IMR-90 (cell line): ENCODE results near the gene ADIG. TPM values are rescaled to one million over a fixed set of nuclear protein-coding genes. Genes with fewer than 3 reads are reported as not detected.

Experiments
- ATAC-seq: fragments of 200-7000 bp; cut with Tn5 transposase; 2 replicates; pipeline ENCODE4 v1.9.1; 2020; ENCODE audit warnings: low read depth, mild to moderate bottlenecking, moderate library complexity
- BruUV-seq: library from RNA; stranded (reverse); fragments of 400-500 nt; replicated peaks from 2 replicates; lab custom pipeline; 2021; lab: Mats Ljungman, UMichigan
- CTCF ChIA-PET: fragments of 300-600 bp; formaldehyde crosslinking; extraction: SDS; loops from one replicate; lab custom pipeline; 2021; ENCODE audit warnings: antibody characterized with exemption; lab: Yijun Ruan, JAX
- POLR2A ChIA-PET: fragments of 300-600 bp; sonication (Branson Sonifier 250); formaldehyde crosslinking; loops from one replicate; lab custom pipeline; 2022; ENCODE audit warnings: antibody characterized with exemption; ENCODE audit not compliant: unreplicated experiment; lab: Charles Lee
- DNase-seq: peaks from one replicate; pipeline ENCODE4 v3.0.0; 2013
- H2AFZ ChIP-seq: replicated peaks from 2 replicates; pipeline ENCODE3; 2013; ENCODE audit warnings: low read length, mild to moderate bottlenecking; ENCODE audit not compliant: poor library complexity
- H2AK5ac ChIP-seq: 2 replicates; pipeline ENCODE4 v1.6.1; 2013; ENCODE audit warnings: low read depth, low read length, inconsistent platforms
- H2AK9ac ChIP-seq: replicated peaks from 2 replicates; pipeline ENCODE3; 2013; ENCODE audit warnings: mild to moderate bottlenecking, low read depth, low read length, moderate library complexity; ENCODE audit not compliant: poor library complexity
- H2BK120ac ChIP-seq: 2 replicates; pipeline ENCODE4 v1.6.1; 2013; ENCODE audit warnings: low read depth, low read length, inconsistent platforms
- H2BK15ac ChIP-seq: 3 replicates; pipeline ENCODE4 v1.6.1; 2013; ENCODE audit warnings: low read depth, low read length, inconsistent platforms
- H2BK20ac ChIP-seq: 2 replicates; pipeline ENCODE4 v1.6.1; 2013; ENCODE audit warnings: low read depth, mild to moderate bottlenecking, inconsistent platforms, low read length, moderate library complexity
- H2BK5ac ChIP-seq: 2 replicates; pipeline ENCODE4 v1.6.1; 2013; ENCODE audit warnings: mild to moderate bottlenecking, low read depth, low read length, inconsistent platforms; ENCODE audit not compliant: poor library complexity, severe bottlenecking
- H3K14ac ChIP-seq: replicated peaks from 2 replicates; pipeline ENCODE4 v1.6.1; 2013; ENCODE audit warnings: low read depth, low read length, inconsistent platforms
- H3K18ac ChIP-seq: 2 replicates; pipeline ENCODE4 v1.6.1; 2013; ENCODE audit warnings: low read depth, low read length, control low read depth
- H3K23ac ChIP-seq: 2 replicates; pipeline ENCODE4 v1.6.1; 2013; ENCODE audit warnings: low read depth, low read length, inconsistent platforms
- H3K27ac ChIP-seq: 2 replicates; pipeline ENCODE4 v1.5.1; 2013; ENCODE audit warnings: mild to moderate bottlenecking, control low read depth, low read length; ENCODE audit not compliant: insufficient read depth
- H3K27me3 ChIP-seq: 2 replicates; pipeline ENCODE4 v1.6.1; 2013; ENCODE audit warnings: low read length; ENCODE audit not compliant: control insufficient read depth, insufficient read depth
- H3K36me3 ChIP-seq: 2 replicates; pipeline ENCODE4 v1.6.1; 2013; ENCODE audit warnings: low read length, mixed read lengths; ENCODE audit not compliant: control insufficient read depth, insufficient read depth
- H3K4ac ChIP-seq: 2 replicates; pipeline ENCODE4 v1.6.1; 2013; ENCODE audit warnings: low read depth, low read length, inconsistent platforms
- H3K4me1 ChIP-seq: 2 replicates; pipeline ENCODE4 v1.6.1; 2013; ENCODE audit warnings: low read length, mixed read lengths; ENCODE audit not compliant: control insufficient read depth, insufficient read depth
- H3K4me2 ChIP-seq: 2 replicates; pipeline ENCODE4 v1.6.1; 2013; ENCODE audit warnings: low read depth, mild to moderate bottlenecking, control low read depth, low read length, moderate library complexity
- H3K4me3 ChIP-seq: 2 replicates; pipeline ENCODE4 v1.5.1; 2013; ENCODE audit warnings: low read depth, mild to moderate bottlenecking, control low read depth, low read length, moderate library complexity; ENCODE audit not compliant: insufficient read depth
- H3K56ac ChIP-seq: 2 replicates; pipeline ENCODE4 v1.6.1; 2013; ENCODE audit warnings: low read length, inconsistent platforms; ENCODE audit not compliant: insufficient read depth; ENCODE audit errors: extremely low read depth
- H3K79me1 ChIP-seq, 2 experiments: 2 replicates each; pipeline ENCODE4 v1.6.1; 2013; ENCODE audit warnings: low read length in 2 of 2, inconsistent platforms in 1 of 2, low read depth in 1 of 2
- H3K9ac ChIP-seq: 2 replicates; pipeline ENCODE4 v1.6.1; 2013; ENCODE audit warnings: low read depth, low read length, control low read depth
- H3K9me1 ChIP-seq: 2 replicates; pipeline ENCODE4 v1.6.1; 2013; ENCODE audit warnings: low read length, inconsistent platforms; ENCODE audit not compliant: insufficient read depth
- H3K9me3 ChIP-seq: 2 replicates; pipeline ENCODE4 v1.6.1; 2013; ENCODE audit warnings: low read length; ENCODE audit not compliant: control insufficient read depth, insufficient read depth
- H4K20me1 ChIP-seq: 2 replicates; pipeline ENCODE4 v1.6.1; 2013; ENCODE audit warnings: low read length, inconsistent platforms; ENCODE audit not compliant: insufficient read depth
- H4K5ac ChIP-seq: 2 replicates; pipeline ENCODE4 v1.6.1; 2013; ENCODE audit warnings: mild to moderate bottlenecking, low read depth, low read length, control low read depth
- H4K8ac ChIP-seq, 2 experiments: 2 replicates each; pipeline ENCODE4 v1.6.1; 2013; ENCODE audit warnings: low read depth in 2 of 2, low read length in 2 of 2, control low read depth in 1 of 2, inconsistent platforms in 1 of 2
- H4K91ac ChIP-seq: 2 replicates; pipeline ENCODE4 v1.6.1; 2013; ENCODE audit warnings: low read depth, low read length, inconsistent platforms; ENCODE audit not compliant: insufficient read depth
- BHLHE40 ChIP-seq: fragments of 150-350 bp; IDR thresholded peaks from 2 replicates; pipeline ENCODE4 v1.6.1; 2016; ENCODE audit warnings: mild to moderate bottlenecking, low read depth, low read length
- CEBPB ChIP-seq: IDR thresholded peaks from 2 replicates; pipeline ENCODE4 v1.6.1; 2012; ENCODE audit warnings: low read depth, low read length, improper control_type of control experiment
- CHD1 ChIP-seq: IDR thresholded peaks from 2 replicates; pipeline ENCODE4 v1.6.1; 2012; ENCODE audit warnings: low read depth, low read length, improper control_type of control experiment
- CTCF ChIP-seq: conservative IDR thresholded peaks from 2 replicates; pipeline ENCODE4 v1.5.1; 2012; ENCODE audit warnings: mild to moderate bottlenecking, low read depth, low read length, improper control_type of control experiment
- ELK1 ChIP-seq: fragments of 150-350 bp; IDR thresholded peaks from 2 replicates; pipeline ENCODE4 v1.6.1; 2016; ENCODE audit warnings: low read depth, mild to moderate bottlenecking, low read length, moderate library complexity, borderline replicate concordance
- FOS ChIP-seq: fragments of 150-350 bp; IDR thresholded peaks from 2 replicates; pipeline ENCODE4 v1.6.1; 2016; ENCODE audit warnings: low read depth, low read length
- MAFK ChIP-seq: IDR thresholded peaks from 2 replicates; pipeline ENCODE4 v1.6.1; 2012; ENCODE audit warnings: low read depth, low read length, improper control_type of control experiment
- MAZ ChIP-seq: IDR thresholded peaks from 2 replicates; pipeline ENCODE4 v1.6.1; 2012; ENCODE audit warnings: low read depth, mild to moderate bottlenecking, low read length, improper control_type of control experiment, moderate library complexity, borderline replicate concordance
- MXI1 ChIP-seq: IDR thresholded peaks from 2 replicates; pipeline ENCODE4 v1.6.1; 2012; ENCODE audit warnings: low read depth, mild to moderate bottlenecking, low read length, moderate library complexity, borderline replicate concordance
- NFE2L2 ChIP-seq: fragments of 150-350 bp; IDR thresholded peaks from 2 replicates; pipeline ENCODE4 v1.6.1; 2016; ENCODE audit warnings: low read depth, mild to moderate bottlenecking, low read length
- POLR2A ChIP-seq: IDR thresholded peaks from 2 replicates; pipeline ENCODE4 v1.6.1; 2012; ENCODE audit warnings: mild to moderate bottlenecking, low read depth, low read length
- RAD21 ChIP-seq: IDR thresholded peaks from 2 replicates; pipeline ENCODE4 v1.6.1; 2012; ENCODE audit warnings: low read length, improper control_type of control experiment
- RCOR1 ChIP-seq: IDR thresholded peaks from 2 replicates; pipeline ENCODE4 v1.6.1; 2012; ENCODE audit warnings: mild to moderate bottlenecking, low read length, improper control_type of control experiment; ENCODE audit not compliant: insufficient replicate concordance
- RFX5 ChIP-seq: IDR thresholded peaks from 2 replicates; pipeline ENCODE4 v1.8.0; 2012; ENCODE audit warnings: low read depth, mild to moderate bottlenecking, low read length, moderate library complexity
- SMC3 ChIP-seq: fragments of 150-350 bp; IDR thresholded peaks from 2 replicates; pipeline ENCODE4 v1.6.1; 2016; ENCODE audit warnings: low read depth, mild to moderate bottlenecking, antibody characterized with exemption, low read length, moderate library complexity
- USF2 ChIP-seq: fragments of 150-350 bp; IDR thresholded peaks from 2 replicates; pipeline ENCODE4 v1.6.1; 2017; ENCODE audit warnings: mild to moderate bottlenecking, antibody characterized with exemption, low read length, low read depth
- WGBS, 2 experiments: methylation state at CpG; one replicate each; pipeline versions ENCODE4 v1.1.5 to v1.1.7; 2013; ENCODE audit warnings: missing lambda C conversion rate in 2 of 2; ENCODE audit not compliant: insufficient read length in 1 of 2; ENCODE audit errors: extremely low coverage in 2 of 2; 5-methylcytosine and 5-hydroxymethylcytosine counted together
- dilution Hi-C: fragments of 300-500 bp; cut with HindIII; formaldehyde crosslinking; loops from one replicate; pipeline ENCODE4 v1.14.3; 2018; ENCODE audit warnings: low sequenced_read_pairs; ENCODE audit not compliant: unreplicated experiment
- in situ Hi-C: fragments of 300-500 bp; cut with MboI; formaldehyde crosslinking; loops from 3 replicates; pipeline ENCODE4 v1.14.3; 2019; ENCODE audit warnings: low sequenced_read_pairs, inconsistent platforms, mixed read lengths
- intact Hi-C: fragments of 100-400 bp; cut with micrococcal nuclease; formaldehyde crosslinking; loops from 2 replicates; pipeline ENCODE4 v1.10.0; 2022
- polyA plus RNA-seq, 3 experiments: library from polyadenylated mRNA; depleted of rRNA; stranded (reverse); fragments of >200 nt; gene quantifications; 2 replicates each; pipeline ENCODE4 v1.2.3, GENCODE V29; 2012; ENCODE audit warnings: low replicate concordance in 1 of 3
- total RNA-seq: library from RNA; depleted of rRNA; stranded (reverse); fragments of >200 nt; gene quantifications from 2 replicates; pipeline ENCODE4 v1.2.3, GENCODE V29; 2012

ADIG gene
- total and polyA plus RNA-seq, 2 of the 4 experiments (the other 2 are of a cell fraction), result not detected

- H3K4me1 ChIP-seq, result no peaks in the 10 kb centered on the region
- no peak overlapping the region for H3K27ac ChIP-seq
- H3K4me3 ChIP-seq, result no peak overlapping the region
- WGBS, 2 experiments, result no CpG with 5 or more reads among the region's 7 CpGs
- TF ChIP-seq SMC3, result no peak
- no peak for TF ChIP-seq RAD21
- no peak for TF ChIP-seq NFE2L2
- no peak for TF ChIP-seq ELK1
- TF ChIP-seq BHLHE40, result no peak
- TF ChIP-seq RCOR1, result no peak
- TF ChIP-seq CTCF, result no peak
- no peak for TF ChIP-seq CEBPB
- TF ChIP-seq CHD1, result no peak
- no peak for TF ChIP-seq MAFK
- TF ChIP-seq POLR2A, result no peak
- TF ChIP-seq FOS, result no peak
- no peak for TF ChIP-seq MAZ
- TF ChIP-seq RFX5, result no peak
- TF ChIP-seq MXI1, result no peak
- no peak for TF ChIP-seq USF2
- ChIA-PET CTCF (no interaction called here), POLR2A (no interaction called here)
- no peak overlapping the region for H4K8ac ChIP-seq
- no peak overlapping the region for H2BK120ac ChIP-seq
- no peak overlapping the region for H3K9ac ChIP-seq
- no peak overlapping the region for H2AFZ ChIP-seq
- no peak overlapping the region for H2AK5ac ChIP-seq
- H3K56ac ChIP-seq, result no peak overlapping the region
- no peak overlapping the region for H3K23ac ChIP-seq
- H3K18ac ChIP-seq, result no peak overlapping the region
- no peaks in the 10 kb centered on the region; the same call in 1 of the 2 replicates for H4K20me1 ChIP-seq
- ATAC-seq, result peak; percentile 8
- H3K14ac ChIP-seq, result no peak overlapping the region
- no peak overlapping the region for H4K91ac ChIP-seq
- no peak overlapping the region for H4K5ac ChIP-seq
- no peaks in the 10 kb centered on the region for H3K9me1 ChIP-seq
- H2BK5ac ChIP-seq, result no peak overlapping the region
- intact Hi-C loops (no loop called here), in situ Hi-C loops (no loop called here), dilution Hi-C loops (no loop called here)
- peaks cover 13% of the 10 kb centered on the region for H3K27me3 ChIP-seq
- no peak overlapping the region for H2AK9ac ChIP-seq
- no peak overlapping the region for H3K4me2 ChIP-seq
- no peak overlapping the region for H2BK15ac ChIP-seq
- H3K4ac ChIP-seq, result no peak overlapping the region
- no TSS peak for BruUV-seq
- no peak overlapping the region for H2BK20ac ChIP-seq
- DNase-seq, result no peak
- H3K9me3 ChIP-seq, result no peaks in the 10 kb centered on the region
- no peaks in the 10 kb centered on the region for H3K79me1 ChIP-seq
- H3K36me3 ChIP-seq, result peaks cover 6% of the 10 kb centered on the region
Observed at GRCh38 chr20:38579219-38579910, 1.6 kb upstream of the ADIG start.
